IPS-11a (cell line): ENCODE data around the gene IGFBP2.

Source experiments
- H3K4me3 ChIP-seq: one replicate; pipeline ENCODE4 v1.5.1; 2013; ENCODE audit warnings: low read depth, low read length, control low read depth

Gene IGFBP2

GRCh38 chr2:216636551-216637450 lies 3.6 kb downstream of the IGFBP2 start:
- H3K4me3 ChIP-seq: no peak overlapping the region

GRCh38 chr2:216637472-216637871 lies 4.3 kb downstream of the IGFBP2 start:
- H3K4me3 ChIP-seq: no peak overlapping the region

- no peak overlapping the region for H3K4me3 ChIP-seq
Measured at GRCh38 chr2:216643986-216644659, 10.9 kb downstream of the IGFBP2 start.

GRCh38 chr2:216644842-216645635 lies 11.8 kb downstream of the IGFBP2 start:
- no peak overlapping the region for H3K4me3 ChIP-seq

- no peak overlapping the region for H3K4me3 ChIP-seq
Measured at GRCh38 chr2:216645636-216645950, 12.4 kb downstream of the IGFBP2 start.

- no peak overlapping the region for H3K4me3 ChIP-seq
Measured at GRCh38 chr2:216646116-216646515, 12.9 kb downstream of the IGFBP2 start.

- no peak overlapping the region for H3K4me3 ChIP-seq
Measured at GRCh38 chr2:216648105-216648504, 14.9 kb downstream of the IGFBP2 start.

GRCh38 chr2:216649574-216649973 lies 16.4 kb downstream of the IGFBP2 start:
- H3K4me3 ChIP-seq: no peak overlapping the region

GRCh38 chr2:216650626-216651257 lies 17.5 kb downstream of the IGFBP2 start:
- H3K4me3 ChIP-seq: no peak overlapping the region

GRCh38 chr2:216651351-216651881 lies 18.2 kb downstream of the IGFBP2 start:
- H3K4me3 ChIP-seq: no peak overlapping the region

GRCh38 chr2:216652566-216652965 lies 19.3 kb downstream of the IGFBP2 start:
- no peak overlapping the region for H3K4me3 ChIP-seq

GRCh38 chr2:216653093-216653799 lies 20.0 kb downstream of the IGFBP2 start:
- no peak overlapping the region for H3K4me3 ChIP-seq

GRCh38 chr2:216653931-216654365 lies 20.7 kb downstream of the IGFBP2 start:
- H3K4me3 ChIP-seq: no peak overlapping the region

- H3K4me3 ChIP-seq: no peak overlapping the region
Measured at GRCh38 chr2:216654528-216655052, 21.4 kb downstream of the IGFBP2 start.

- no peak overlapping the region for H3K4me3 ChIP-seq
Measured at GRCh38 chr2:216657086-216657855, 24.1 kb downstream of the IGFBP2 start.

- H3K4me3 ChIP-seq: no peak overlapping the region
Measured at GRCh38 chr2:216657980-216658379, 24.8 kb downstream of the IGFBP2 start.

GRCh38 chr2:216658757-216659156 lies 25.5 kb downstream of the IGFBP2 start:
- no peak overlapping the region for H3K4me3 ChIP-seq

- H3K4me3 ChIP-seq: no peak overlapping the region
Measured at GRCh38 chr2:216659276-216659675, 26.1 kb downstream of the IGFBP2 start.

GRCh38 chr2:216660496-216660895 lies 27.3 kb downstream of the IGFBP2 start:
- H3K4me3 ChIP-seq: no peak overlapping the region
